MG63 (cell line): ENCODE data around the gene REN. TPM values are rescaled to one million over a fixed set of nuclear protein-coding genes. Genes with fewer than 3 reads are reported as not detected.

ENCODE experiments used
- DNase-seq: peaks from one replicate; pipeline ENCODE4 v3.0.0-alpha.2; 2020
- H3K27me3 ChIP-seq: fragments of 250-450 bp; sonication (Bioruptor Pico); 2 replicates; pipeline ENCODE4 v1.5.1; 2020; ENCODE audit warnings: mild to moderate bottlenecking, moderate library complexity
- H3K36me3 ChIP-seq: fragments of 250-450 bp; sonication (Bioruptor Pico); 2 replicates; pipeline ENCODE4 v1.5.1; 2020; ENCODE audit warnings: mild to moderate bottlenecking, moderate library complexity
- H3K4me3 ChIP-seq: fragments of 250-450 bp; sonication (Bioruptor Pico); 2 replicates; pipeline ENCODE4 v1.5.1; 2020; ENCODE audit warnings: mild to moderate bottlenecking, moderate library complexity
- H3K9me3 ChIP-seq: fragments of 250-450 bp; sonication (Bioruptor Pico); 2 replicates; pipeline ENCODE4 v1.5.1; 2020; ENCODE audit warnings: mild to moderate bottlenecking, moderate library complexity
- total RNA-seq: library from RNA; depleted of rRNA; stranded (reverse); fragments of >200 nt; shearing (Covaris generic); gene quantifications from 2 replicates; pipeline ENCODE4 v1.2.3, GENCODE V29; 2014; ENCODE audit warnings: low replicate concordance

REN gene
- total RNA-seq, 1 experiment from 2014 or later = not detected

DNA sequence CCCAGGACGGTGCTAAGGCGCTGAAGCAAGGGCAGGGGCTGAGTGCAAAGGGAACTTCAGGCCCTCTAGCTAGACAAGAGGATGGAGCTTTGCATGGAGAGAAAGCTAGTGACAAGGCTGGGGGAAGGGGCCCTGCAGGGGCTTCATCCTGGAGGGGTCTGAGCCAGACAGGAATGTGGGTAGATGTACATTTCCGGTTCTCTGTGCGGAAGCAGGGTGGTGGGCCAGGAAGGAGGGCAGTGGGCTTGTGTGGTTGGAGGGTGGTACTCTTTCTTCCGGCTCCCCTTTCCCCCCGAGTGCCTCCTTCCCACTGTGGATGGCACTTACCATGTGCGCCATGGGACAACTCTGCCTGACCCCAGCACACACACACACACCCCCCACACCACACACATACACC lies 28.6 kb upstream of the REN start:
- DNase-seq = no peak
- no peak overlapping the region for H3K4me3 ChIP-seq
- no peaks in the 10 kb centered on the region for H3K9me3 ChIP-seq
- no peaks in the 10 kb centered on the region for H3K36me3 ChIP-seq
- H3K27me3 ChIP-seq = peaks cover 7% of the 10 kb centered on the region

DNA sequence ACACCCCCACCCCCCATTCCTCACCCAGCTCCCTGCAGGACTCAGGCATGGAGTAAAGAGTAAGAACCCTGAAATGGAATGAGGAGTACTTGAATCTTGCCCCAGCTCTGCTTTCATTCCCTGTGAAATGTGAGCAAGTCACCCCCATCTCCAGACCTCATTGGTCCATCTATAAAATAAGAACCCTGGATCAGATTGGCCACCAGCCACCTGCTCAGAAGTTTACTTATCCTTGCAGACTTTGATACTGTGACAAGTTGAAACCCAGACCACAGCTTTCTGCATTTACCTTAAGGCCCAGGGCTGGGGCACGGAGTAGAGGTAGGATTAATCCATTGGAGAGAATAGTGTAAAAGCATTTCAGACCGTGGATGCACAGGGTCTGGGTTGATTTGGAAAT lies 27.9 kb upstream of the REN start:
- DNase-seq = no peak
- Histone ChIP-seq H3K9me3 (no peaks in the 10 kb centered on the region), H3K4me3 (no peak overlapping the region), H3K36me3 (no peaks in the 10 kb centered on the region), H3K27me3 (peaks cover 14% of the 10 kb centered on the region)

DNA sequence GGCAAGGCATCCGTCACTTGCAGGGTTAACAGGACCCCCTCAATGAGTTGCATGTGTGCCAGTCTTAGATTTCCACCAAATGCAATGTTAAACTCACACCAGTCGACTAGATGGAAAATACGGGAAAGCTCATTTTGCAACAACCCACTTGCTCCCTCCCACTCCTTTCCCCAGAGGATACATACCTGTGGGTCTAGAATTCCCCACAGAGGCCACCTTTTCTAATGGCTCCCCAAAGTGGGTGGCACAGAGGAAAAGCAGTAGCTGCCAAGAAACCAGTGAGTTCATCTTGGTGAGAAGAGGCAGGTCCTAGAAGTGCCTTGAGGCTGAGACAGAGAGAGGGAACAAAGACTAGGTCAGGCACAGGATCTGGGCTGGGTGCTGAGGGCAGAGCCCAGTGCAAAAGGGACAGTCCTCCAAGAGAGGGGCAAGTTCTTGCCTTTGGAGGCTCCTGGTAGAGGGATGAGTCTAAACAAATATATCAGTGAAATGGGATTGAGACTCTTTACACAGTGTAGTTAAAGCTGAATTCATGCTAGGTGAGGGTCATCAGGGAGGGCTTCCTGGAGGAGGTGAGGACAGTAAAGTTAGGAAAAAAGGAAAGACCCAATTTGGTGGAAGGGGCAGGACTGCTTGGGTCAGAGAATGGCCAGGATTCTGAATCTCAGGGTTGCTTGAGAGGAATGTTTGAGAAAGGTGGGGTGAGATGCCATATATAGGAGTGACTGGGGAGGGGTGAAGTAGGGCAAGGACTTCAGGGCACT lies 26.6 kb upstream of the REN start:
- Histone ChIP-seq H3K4me3 (no peak overlapping the region), H3K27me3 (peaks cover 20% of the 10 kb centered on the region), H3K36me3 (no peaks in the 10 kb centered on the region), H3K9me3 (no peaks in the 10 kb centered on the region)
- no peak for DNase-seq

DNA sequence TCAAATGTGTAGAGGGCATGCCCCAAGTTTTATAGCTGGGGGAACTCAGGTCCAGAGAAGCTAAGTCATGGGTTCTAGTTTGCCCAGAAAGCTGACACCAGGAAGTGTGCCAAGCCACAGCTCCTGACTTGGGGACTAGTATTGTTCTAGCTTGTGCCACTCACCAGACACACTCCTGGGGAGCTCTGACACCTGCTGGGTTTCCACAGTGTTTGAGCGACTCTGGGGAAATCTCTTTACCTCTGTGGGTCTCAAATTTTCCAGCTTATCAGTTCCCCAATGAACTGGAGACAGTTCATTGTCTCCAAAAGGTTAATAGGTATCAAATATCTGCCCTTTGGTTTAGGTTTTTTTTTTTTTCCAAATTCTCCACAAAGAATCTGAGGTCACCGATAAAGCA lies 25.9 kb upstream of the REN start:
- Histone ChIP-seq H3K27me3 (peaks cover 25% of the 10 kb centered on the region), H3K4me3 (no peak overlapping the region), H3K9me3 (no peaks in the 10 kb centered on the region), H3K36me3 (no peaks in the 10 kb centered on the region)
- DNase-seq = no peak

DNA sequence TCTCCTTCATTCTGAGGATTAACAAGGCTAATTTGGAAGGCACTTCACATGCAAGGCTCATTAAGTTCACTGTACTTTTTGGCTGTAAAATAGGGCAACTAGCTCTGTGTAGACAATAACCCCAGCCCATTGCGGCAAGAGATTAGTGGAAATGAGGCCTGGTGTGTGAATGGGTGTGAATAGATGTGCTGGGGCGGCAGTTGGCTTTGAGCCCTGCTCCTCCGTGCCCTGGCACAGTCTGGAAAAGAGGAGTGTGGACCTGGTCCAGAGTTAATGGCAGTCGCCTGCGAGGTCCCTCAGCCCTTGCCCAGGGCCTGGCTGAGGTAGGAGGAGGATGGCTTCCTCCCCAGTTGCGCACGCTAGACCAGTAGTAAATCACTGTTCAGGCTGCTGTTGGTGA lies 25.3 kb upstream of the REN start:
- no peak overlapping the region for H3K4me3 ChIP-seq
- no peaks in the 10 kb centered on the region for H3K9me3 ChIP-seq
- peaks cover 31% of the 10 kb centered on the region for H3K27me3 ChIP-seq
- no peak for DNase-seq
- H3K36me3 ChIP-seq = no peaks in the 10 kb centered on the region

DNA sequence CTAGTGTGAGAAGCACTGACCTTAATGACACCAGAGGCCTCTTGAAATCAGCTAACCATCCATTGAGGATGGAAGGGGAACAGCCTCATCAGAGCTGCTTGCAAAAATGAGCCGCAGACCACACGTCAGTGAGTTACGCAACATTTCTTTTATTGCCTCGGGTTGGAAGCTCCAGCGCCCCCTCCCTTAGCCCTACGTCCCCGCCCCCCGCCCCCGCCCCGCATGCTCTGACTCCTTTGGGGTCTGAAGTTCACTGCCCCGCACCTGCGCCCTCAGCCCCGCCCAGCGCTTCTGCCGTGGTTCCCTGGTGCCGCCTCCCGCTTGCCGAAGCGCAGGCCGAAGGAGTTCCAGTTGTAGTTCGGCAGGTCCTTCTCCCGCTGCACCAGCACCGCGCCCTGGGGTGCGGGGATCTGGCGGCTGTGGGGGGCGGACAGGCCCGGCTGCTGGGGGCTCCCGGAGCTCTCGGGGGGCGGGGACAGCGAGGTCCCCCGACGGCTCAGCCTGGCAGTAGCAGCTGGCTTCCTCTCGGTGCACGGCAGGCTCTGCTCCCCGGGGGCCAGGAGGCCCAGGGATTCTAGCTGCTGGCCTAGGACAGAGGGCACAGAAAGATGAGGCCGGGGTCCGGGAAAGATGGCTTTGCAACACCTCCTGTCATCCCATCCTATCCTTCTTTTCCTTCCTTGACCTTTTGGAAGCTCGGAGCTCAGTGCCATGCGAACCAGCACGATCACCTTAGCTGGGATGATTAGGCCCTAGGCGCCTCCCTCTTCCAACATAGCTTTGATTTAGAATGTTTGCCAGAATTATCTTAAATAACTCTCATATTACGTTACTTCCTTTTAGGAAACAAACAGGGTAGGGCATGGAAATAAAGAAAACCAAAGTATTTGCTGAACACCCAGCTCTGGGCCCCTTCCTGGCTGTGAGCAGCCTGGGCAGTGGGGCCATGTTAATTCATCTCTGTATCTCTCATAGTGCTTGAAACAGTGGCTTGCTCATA lies 24.4 kb upstream of the REN start:
- peaks cover 36% of the 10 kb centered on the region for H3K27me3 ChIP-seq
- no peaks in the 10 kb centered on the region for H3K36me3 ChIP-seq
- no peak overlapping the region for H3K4me3 ChIP-seq
- no peak for DNase-seq
- H3K9me3 ChIP-seq = no peaks in the 10 kb centered on the region

DNA sequence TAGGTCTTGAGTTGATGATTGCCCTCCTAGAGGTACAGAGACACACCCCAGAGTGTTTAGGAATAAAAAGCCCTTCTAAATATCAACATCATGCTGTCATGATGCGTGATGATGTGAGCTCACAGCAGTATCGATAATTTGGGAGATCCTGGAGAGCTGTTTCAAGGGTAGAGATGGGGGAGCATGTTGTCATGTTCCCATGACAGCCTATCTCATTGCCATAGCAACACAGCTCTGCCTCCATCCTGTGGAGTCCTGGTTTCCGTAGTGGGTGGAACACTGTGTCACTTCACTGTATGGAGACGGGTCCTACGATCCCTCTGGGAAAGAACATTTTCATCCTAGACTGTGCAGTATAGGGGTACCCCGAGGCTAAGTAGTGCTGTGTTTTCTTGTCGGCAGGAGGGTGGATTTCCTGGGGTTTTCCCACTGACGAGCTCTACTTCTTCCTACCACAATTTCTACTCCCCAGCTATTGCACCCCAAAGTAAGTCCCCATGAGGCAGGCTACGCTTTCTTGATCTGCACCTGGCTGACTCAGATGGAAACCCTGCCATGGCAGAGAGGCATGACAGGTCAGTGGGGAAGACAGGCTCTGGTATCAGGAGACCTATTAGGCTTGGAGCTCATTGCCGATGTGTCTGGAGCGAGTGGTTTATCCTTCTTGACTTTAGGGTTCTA lies 23.0 kb upstream of the REN start:
- no peak for DNase-seq
- H3K36me3 ChIP-seq = no peaks in the 10 kb centered on the region
- no peak overlapping the region for H3K4me3 ChIP-seq
- H3K9me3 ChIP-seq = no peaks in the 10 kb centered on the region
- H3K27me3 ChIP-seq = peaks cover 36% of the 10 kb centered on the region

DNA sequence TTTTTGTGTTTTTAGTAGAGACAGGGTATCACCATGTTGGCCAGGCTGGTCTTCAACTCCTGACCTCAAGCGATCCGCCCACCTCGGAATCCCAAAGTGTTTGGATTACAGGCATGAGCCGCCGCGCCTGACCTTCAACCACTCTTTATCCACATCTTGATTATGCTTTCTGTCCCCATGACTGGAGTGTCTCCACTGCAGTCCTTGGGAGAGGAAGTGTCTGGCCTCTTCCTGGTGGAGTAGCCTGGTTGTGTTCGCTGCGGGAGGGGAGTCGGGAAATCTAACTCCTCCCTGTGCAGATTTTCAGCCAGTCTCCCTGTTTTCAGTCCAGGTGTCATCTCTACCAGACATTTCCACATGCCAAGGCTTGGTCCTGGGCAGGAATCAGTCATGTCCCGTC lies 20.5 kb upstream of the REN start:
- no peak for DNase-seq

DNA sequence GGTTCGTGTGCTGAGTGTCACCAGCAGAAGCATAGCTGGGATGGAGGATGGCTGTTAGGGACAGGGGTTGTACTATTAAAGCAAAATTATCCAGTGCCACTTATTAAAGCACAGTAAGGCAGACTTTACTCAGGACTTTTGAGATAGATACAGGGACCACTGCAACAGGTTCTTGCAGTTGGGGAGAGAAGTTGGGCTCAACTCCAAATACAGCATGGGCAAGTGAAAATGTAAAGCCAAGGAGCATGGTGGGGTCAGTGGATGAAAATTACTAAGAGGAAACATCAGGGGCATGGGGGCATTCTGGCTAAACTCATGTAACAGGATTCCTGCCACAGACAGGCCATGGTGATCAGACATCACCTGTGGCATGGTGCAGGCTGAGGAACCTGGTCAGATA lies 15.0 kb upstream of the REN start:
- Histone ChIP-seq H3K4me3 (no peak overlapping the region), H3K36me3 (no peaks in the 10 kb centered on the region), H3K9me3 (no peaks in the 10 kb centered on the region), H3K27me3 (peaks cover 16% of the 10 kb centered on the region)
- DNase-seq = no peak

More for the DNA sequence above, 20.5 kb upstream of the REN start:
- Histone ChIP-seq H3K4me3 (no peak overlapping the region), H3K36me3 (no peaks in the 10 kb centered on the region), H3K27me3 (peaks cover 32% of the 10 kb centered on the region), H3K9me3 (no peaks in the 10 kb centered on the region)

DNA sequence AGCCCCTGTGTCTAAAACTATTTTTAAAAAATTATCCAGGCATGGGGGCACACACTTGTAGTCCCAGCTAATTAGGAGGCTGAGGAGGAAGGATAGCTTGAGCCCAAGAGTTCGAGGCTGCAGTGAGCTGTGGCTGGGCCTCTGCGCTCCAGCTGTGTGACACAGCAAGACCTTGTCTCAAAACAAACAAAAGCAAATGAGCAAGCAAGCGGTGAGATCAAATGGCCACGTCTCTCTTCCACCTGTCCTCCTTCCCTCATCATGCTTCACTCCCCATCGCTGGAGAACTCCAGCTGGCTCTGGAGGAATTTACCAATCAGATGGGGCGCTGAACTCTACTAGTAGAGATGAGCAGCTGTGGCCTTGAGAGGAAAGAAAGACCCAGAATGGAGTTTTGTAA lies 14.0 kb upstream of the REN start:
- Histone ChIP-seq H3K27me3 (peaks cover 13% of the 10 kb centered on the region), H3K9me3 (no peaks in the 10 kb centered on the region), H3K36me3 (no peaks in the 10 kb centered on the region), H3K4me3 (no peak overlapping the region)
- no peak for DNase-seq

DNA sequence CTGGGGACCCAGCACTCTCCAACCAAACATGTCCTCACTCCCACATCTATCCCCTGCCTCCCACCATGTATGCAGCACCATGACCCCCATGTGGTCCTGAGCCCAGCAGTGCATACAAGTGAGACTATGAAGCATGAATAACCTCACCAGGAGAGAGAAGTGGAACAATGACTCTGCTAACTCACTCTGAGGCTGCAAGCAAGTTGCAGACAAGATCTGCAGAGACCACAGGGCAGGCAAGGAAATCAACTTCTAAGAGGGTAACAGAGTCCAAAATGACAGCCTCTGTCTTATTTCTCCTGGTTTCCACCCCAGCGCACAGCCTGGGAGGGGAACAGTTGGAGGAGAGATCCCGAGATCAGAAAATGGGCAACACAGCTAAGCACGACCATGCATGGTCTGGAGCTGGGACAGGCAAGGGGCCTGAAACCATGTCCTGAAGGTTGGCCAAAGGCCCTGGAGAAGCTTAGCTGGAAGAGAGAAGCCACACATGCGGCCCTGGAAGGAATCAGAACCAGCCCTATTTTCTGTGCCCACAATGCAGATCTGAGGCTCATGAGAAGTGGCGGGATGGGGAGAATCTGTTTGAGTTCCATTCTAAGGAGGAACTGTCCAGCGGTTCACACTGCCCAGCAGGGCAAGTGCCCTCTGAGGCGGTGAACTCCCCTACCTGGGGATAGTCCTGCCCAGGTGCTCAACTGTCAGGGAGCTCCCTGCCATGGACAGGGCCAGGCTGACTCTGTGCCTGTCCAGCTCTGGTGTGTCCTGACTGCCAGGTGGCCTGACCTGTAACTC lies 12.5 kb upstream of the REN start:
- Histone ChIP-seq H3K27me3 (peaks cover 13% of the 10 kb centered on the region), H3K36me3 (no peaks in the 10 kb centered on the region), H3K4me3 (no peak overlapping the region), H3K9me3 (no peaks in the 10 kb centered on the region)
- no peak for DNase-seq

DNA sequence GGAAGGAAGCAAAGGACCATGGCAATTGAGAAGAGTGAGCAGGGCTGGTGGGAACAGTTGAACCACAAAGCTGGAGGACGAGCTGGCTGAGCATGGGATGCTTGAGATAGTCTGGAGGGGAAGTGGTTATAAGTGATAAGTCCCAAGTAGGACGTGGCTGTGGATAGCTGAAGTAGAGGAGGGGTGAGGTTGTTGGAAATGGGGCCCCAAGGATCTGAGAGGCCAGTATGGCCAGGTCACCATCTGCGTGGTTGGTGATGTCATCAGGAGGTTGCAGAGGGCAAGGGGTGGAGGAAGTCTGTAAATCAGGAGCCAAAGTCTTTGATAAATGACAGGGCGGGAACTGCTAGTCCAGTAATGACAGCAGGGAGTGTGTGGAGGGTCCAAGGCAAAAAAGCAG lies 11.0 kb upstream of the REN start:
- H3K4me3 ChIP-seq = no peak overlapping the region
- H3K27me3 ChIP-seq = peaks cover 13% of the 10 kb centered on the region
- DNase-seq = no peak
- no peaks in the 10 kb centered on the region for H3K9me3 ChIP-seq
- H3K36me3 ChIP-seq = no peaks in the 10 kb centered on the region

DNA sequence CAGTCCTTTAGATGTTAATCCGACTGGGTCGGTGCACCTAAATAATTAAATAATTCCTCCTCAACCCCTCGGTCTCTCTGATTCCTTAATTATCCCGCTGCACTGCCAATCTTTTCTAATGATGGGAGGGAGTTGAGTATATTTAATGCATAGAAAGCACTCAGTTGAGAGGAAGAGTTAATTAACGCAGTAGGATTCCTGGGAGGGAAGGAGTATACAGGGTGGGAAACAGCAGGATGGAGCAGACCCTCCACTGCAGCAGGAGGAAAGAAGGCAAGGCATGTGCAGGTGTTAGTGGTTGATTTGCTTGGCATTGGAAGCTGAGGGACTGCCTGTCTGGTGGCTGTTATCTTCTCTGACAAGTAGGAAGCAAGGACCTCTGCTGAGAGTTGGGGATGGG lies 9.9 kb upstream of the REN start:
- H3K36me3 ChIP-seq = no peaks in the 10 kb centered on the region
- H3K9me3 ChIP-seq = peaks cover 5% of the 10 kb centered on the region
- peaks cover 13% of the 10 kb centered on the region for H3K27me3 ChIP-seq
- H3K4me3 ChIP-seq = no peak overlapping the region
- DNase-seq = no peak

DNA sequence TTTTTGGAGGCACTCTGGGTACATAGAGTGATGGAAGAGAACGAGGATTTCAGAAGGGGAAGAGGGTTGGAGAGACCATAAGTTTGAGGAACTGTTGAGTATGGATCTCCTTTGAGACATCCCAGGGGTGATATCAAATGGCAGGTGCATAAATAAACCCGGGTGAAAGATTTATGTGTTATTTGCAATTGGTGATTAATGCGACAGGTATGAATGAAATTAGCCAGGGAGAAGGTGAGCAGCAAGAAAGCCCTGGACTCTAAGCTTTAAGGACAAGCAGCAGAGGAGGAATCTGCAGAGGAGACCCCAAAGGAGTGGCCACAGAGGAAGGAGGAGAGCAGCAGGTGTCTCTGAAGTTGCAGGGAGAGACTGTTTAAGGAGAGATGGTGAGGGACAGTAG lies 8.8 kb upstream of the REN start:
- Histone ChIP-seq H3K9me3 (peaks cover 14% of the 10 kb centered on the region), H3K4me3 (no peak overlapping the region), H3K36me3 (no peaks in the 10 kb centered on the region), H3K27me3 (peaks cover 13% of the 10 kb centered on the region)
- DNase-seq = no peak

DNA sequence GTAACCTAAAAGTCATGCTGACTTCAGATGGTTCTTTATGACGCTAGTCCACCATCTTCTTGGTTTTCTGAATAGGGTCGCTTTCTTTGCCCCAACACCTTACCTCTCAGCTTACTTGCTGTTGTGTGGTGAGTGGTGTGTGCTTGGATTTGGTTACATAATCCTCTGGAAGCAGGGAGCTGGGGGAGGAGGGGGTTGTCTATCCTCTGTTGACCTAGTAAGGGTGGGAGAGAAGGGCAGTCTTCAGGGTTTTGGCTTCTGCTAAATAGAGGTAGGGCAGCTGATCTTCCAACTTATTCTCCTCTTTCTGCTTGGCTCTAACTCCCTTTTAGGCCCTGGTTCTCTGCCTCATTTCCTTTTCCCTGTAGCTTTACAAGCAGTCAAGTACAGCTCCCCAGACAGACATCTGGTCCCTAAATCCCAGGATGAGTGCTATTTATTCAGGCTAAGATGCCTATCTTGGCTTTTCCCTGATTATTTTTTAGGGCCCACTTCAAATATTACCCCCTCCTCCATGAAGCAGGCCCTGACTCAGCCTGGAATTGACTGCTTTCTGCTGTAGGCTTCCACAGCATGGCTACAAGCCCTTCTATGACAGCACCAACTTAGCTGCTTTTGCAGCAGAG lies 6.4 kb upstream of the REN start:
- H3K4me3 ChIP-seq = no peak overlapping the region
- H3K9me3 ChIP-seq = peaks cover 32% of the 10 kb centered on the region
- H3K27me3 ChIP-seq = peaks cover 6% of the 10 kb centered on the region
- no peak for DNase-seq
- no peaks in the 10 kb centered on the region for H3K36me3 ChIP-seq

DNA sequence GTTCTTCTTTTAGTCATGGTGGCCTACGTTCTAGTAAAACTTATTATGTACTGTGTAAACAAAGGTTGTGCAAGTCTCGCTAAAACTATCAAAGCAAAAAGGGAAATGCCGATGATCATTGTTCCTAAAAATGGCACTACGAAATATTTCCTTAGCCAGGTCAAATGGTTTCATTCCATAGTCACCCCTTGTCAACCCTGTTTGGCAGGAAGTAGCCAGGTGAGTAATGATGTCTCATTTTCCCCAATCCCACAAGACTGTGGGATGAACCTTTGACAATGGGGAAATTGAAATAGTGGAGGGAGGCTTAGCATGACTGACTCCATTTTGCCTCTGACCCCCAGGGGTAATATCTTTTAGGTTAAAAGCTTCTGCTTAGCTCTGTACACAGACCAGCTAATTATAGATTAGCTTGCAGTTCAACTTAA lies 5.6 kb upstream of the REN start:
- Histone ChIP-seq H3K9me3 (peaks cover 39% of the 10 kb centered on the region), H3K36me3 (no peaks in the 10 kb centered on the region), H3K4me3 (no peak overlapping the region), H3K27me3 (peaks cover 6% of the 10 kb centered on the region)
- peak; percentile 14 for DNase-seq
